A549 treated with CpdA at 1 μM for 4 hours (cell line): ENCODE results near the gene PTGER3. TPM values are rescaled to one million over a fixed set of nuclear protein-coding genes. Genes with fewer than 3 reads are reported as not detected.

Source experiments
- total RNA-seq: library from RNA; stranded (reverse); fragments of 200-300 nt; extraction: Qiagen RNA extraction; gene quantifications from 5 replicates; pipeline ENCODE4 v1.2.3, GENCODE V29; 2022; ENCODE audit warnings: low read depth

The PTGER3 gene
- 0.01 TPM in 1 of 5 replicates, not detected in the others for total RNA-seq

DNA sequence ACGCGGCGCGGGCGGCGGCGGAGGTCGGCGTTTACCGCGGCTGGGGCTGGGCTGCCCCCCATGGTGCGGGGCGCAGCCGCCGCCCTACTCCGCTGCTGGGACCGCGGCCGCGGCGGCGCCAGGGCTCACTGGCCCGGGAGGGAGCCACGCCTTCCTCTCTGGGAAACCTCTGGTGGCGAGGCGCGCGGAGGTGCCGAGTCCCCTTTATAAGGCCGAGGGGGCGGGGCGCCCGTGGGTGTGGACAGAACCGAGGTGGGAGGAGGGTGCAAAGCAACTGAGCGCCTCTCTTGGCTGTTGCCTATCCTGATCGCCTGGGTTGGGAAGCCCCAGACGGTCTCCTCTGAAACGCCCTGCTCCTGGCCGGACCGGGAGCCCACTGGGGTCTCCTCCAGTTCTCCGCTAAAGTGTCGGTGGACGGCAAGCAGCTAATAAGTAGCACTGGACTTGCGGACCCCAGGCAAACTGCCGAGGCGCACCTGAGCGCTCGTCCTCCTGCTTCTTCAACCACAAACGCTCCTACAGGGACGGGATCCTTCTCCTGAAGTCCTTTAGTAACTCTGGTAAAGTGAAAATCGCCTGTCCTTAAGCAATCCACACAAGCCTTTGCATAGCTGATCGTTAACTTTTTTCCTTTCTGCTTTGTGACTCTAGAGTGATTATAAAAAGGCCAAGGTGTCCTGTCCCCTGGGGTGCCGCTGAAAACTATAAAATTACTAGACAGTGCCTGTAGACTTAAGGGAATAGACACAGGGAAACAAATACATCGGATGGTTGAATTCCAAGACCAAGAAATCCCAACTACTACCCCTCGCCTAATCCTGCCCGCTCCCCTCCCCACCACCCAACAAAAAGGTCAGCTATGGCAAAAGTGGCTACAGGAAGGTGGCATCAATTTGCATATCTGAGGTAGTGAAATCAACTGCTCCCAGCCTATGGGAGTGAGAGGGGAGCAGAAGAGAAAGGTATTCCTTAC lies at the start of gene PTGER3:
Gene PTGER3 (minus strand): TSS at position 182 of the 973 bp plus-strand sequence. CDS start 239 bp downstream, outside the sequence.

DNA sequence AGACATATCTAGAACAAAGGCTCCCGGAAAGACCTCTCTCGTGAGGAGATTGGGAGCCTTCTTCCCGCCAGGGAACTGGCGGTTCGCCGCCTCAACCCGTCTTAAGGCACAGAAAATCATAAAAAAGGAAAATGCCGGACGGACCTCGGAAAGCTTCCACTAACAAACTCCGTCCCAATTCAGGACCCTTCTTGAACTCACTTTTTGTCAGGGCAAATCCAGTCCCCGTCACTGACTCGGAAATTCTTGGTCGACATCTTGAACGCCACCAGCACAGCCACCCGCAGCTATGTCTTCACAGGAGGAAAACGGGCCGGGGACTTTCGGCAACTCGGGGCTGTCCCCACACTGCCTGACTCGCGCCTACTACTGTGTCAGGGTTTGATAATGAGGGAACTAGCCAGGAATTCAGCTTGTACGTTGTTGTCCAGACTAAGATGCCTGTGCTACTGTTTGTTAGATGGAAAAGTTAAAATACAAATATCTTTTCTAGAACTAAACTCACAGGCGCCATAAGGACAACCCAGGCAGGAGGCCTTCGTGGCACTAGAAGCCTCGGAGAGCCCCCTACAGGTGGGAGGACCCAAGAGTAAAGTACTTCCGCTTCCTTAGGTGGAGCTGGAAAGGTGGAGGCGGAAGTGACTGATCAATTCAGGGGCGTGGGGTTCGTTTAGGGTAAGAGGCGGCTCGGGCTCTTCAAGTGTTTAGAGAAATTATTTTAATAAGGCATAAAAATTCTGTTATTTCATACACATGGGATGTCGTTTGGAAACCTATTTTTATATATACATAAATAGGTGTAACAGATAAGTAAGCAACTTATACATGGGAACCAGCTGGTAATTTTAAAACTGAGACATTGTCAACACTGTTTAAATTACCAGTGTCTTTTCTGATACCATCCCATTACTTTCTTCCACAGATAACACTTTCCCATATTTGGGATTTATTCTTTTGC lies 33.4 kb upstream of the PTGER3 start, which contains the start of gene ZRANB2:
Gene ZRANB2 (minus strand): TSS at position 297 of the 958 bp plus-strand sequence. CDS start 40 bp downstream, at position 257.

Other genes with a start within 250 kb of the PTGER3 start
- 17.5 to 36.7 TPM (median 24.6 TPM) in 5 replicates for gene ZRANB2, start 33.2 kb upstream of the PTGER3 start, total RNA-seq